ENCODE results near the gene ASMT. TPM values are rescaled to one million over a fixed set of nuclear protein-coding genes. Genes with fewer than 3 reads are reported as not detected.

ASMT gene
- total RNA-seq, 1 experiment from 2014 or later = not detected

GRCh38 chrX:1661922-1662221, 47.0 kb downstream of the ASMT start:
- Mint-ChIP-seq H3K4me1 (ENCODE audit: low read depth, unreplicated experiment) (no peaks in the 10 kb centered on the region), H3K4me3 (ENCODE audit: low read depth, unreplicated experiment) (no peak overlapping the region), H3K9me3 (ENCODE audit: low read depth, unreplicated experiment) (peaks cover 2% of the 10 kb centered on the region), H3K36me3 (ENCODE audit: insufficient read depth, unreplicated experiment) (no peaks in the 10 kb centered on the region), H3K27me3 (ENCODE audit: unreplicated experiment) (no peaks in the 10 kb centered on the region), H3K27ac (ENCODE audit: unreplicated experiment) (no peak overlapping the region)
- intact Hi-C loops (cut with micrococcal nuclease; ENCODE audit: unreplicated experiment) = no loop called here
- DNase-seq = no peak
- TF ChIP-seq CTCF (IDR thresholded peaks at IDR 0.05; ENCODE audit: unreplicated experiment) = no peak
- BruUV-seq (replicated peaks) = no TSS peak
- CTCF ChIA-PET = no interaction called here

- BruUV-seq (replicated peaks) = no TSS peak
- intact Hi-C loops (cut with micrococcal nuclease; ENCODE audit: unreplicated experiment) = no loop called here
Observed at GRCh38 chrX:1667566-1667965, 52.7 kb downstream of the ASMT start.

GRCh38 chrX:1673337-1673736, 58.5 kb downstream of the ASMT start:
- Mint-ChIP-seq H3K36me3 (ENCODE audit: insufficient read depth, unreplicated experiment) (no peaks in the 10 kb centered on the region), H3K4me3 (ENCODE audit: low read depth, unreplicated experiment) (no peak overlapping the region), H3K27ac (ENCODE audit: unreplicated experiment) (no peak overlapping the region), H3K27me3 (ENCODE audit: unreplicated experiment) (no peaks in the 10 kb centered on the region), H3K9me3 (ENCODE audit: low read depth, unreplicated experiment) (peaks cover 3% of the 10 kb centered on the region), H3K4me1 (ENCODE audit: low read depth, unreplicated experiment) (no peaks in the 10 kb centered on the region)
- peak; percentile 44 for TF ChIP-seq CTCF (IDR thresholded peaks at IDR 0.05; ENCODE audit: unreplicated experiment)
- DNase-seq = peak; percentile 44
- CTCF ChIA-PET = no interaction called here
- intact Hi-C loops (cut with micrococcal nuclease; ENCODE audit: unreplicated experiment) = loop anchor here (5.0 kb wide), 1 partner anchor 919 kb away; no protein-coding TSS in a partner anchor
- no TSS peak for BruUV-seq (replicated peaks)

More at GRCh38 chrX:1667566-1667965, 52.7 kb downstream of the ASMT start:
- DNase-seq = no peak
- no peaks in the 10 kb centered on the region for H3K27me3 Mint-ChIP-seq (ENCODE audit: unreplicated experiment)
- CTCF ChIA-PET = no interaction called here
- no peaks in the 10 kb centered on the region for H3K36me3 Mint-ChIP-seq (ENCODE audit: insufficient read depth, unreplicated experiment)
- H3K4me1 Mint-ChIP-seq (ENCODE audit: low read depth, unreplicated experiment) = no peaks in the 10 kb centered on the region
- peaks cover 5% of the 10 kb centered on the region for H3K9me3 Mint-ChIP-seq (ENCODE audit: low read depth, unreplicated experiment)
- no peak for TF ChIP-seq CTCF (IDR thresholded peaks at IDR 0.05; ENCODE audit: unreplicated experiment)
- H3K4me3 Mint-ChIP-seq (ENCODE audit: low read depth, unreplicated experiment) = no peak overlapping the region
- H3K27ac Mint-ChIP-seq (ENCODE audit: unreplicated experiment) = no peak overlapping the region

- Mint-ChIP-seq H3K9me3 (ENCODE audit: low read depth, unreplicated experiment) (peaks cover 4% of the 10 kb centered on the region), H3K36me3 (ENCODE audit: insufficient read depth, unreplicated experiment) (no peaks in the 10 kb centered on the region), H3K27ac (ENCODE audit: unreplicated experiment) (no peak overlapping the region), H3K4me1 (ENCODE audit: low read depth, unreplicated experiment) (no peaks in the 10 kb centered on the region), H3K27me3 (ENCODE audit: unreplicated experiment) (no peaks in the 10 kb centered on the region), H3K4me3 (ENCODE audit: low read depth, unreplicated experiment) (no peak overlapping the region)
- DNase-seq = no peak
- CTCF ChIA-PET = no interaction called here
- intact Hi-C loops (cut with micrococcal nuclease; ENCODE audit: unreplicated experiment) = no loop called here
- no TSS peak for BruUV-seq (replicated peaks)
- TF ChIP-seq CTCF (IDR thresholded peaks at IDR 0.05; ENCODE audit: unreplicated experiment) = no peak
Observed at GRCh38 chrX:1676866-1677265, 62.0 kb downstream of the ASMT start.

- BruUV-seq (replicated peaks) = no TSS peak
- CTCF ChIA-PET = no interaction called here
- Mint-ChIP-seq H3K4me3 (ENCODE audit: low read depth, unreplicated experiment) (no peak overlapping the region), H3K27ac (ENCODE audit: unreplicated experiment) (no peak overlapping the region), H3K4me1 (ENCODE audit: low read depth, unreplicated experiment) (no peaks in the 10 kb centered on the region), H3K9me3 (ENCODE audit: low read depth, unreplicated experiment) (peaks cover 8% of the 10 kb centered on the region), H3K36me3 (ENCODE audit: insufficient read depth, unreplicated experiment) (no peaks in the 10 kb centered on the region), H3K27me3 (ENCODE audit: unreplicated experiment) (no peaks in the 10 kb centered on the region)
- no peak for DNase-seq
- intact Hi-C loops (cut with micrococcal nuclease; ENCODE audit: unreplicated experiment) = no loop called here
- no peak for TF ChIP-seq CTCF (IDR thresholded peaks at IDR 0.05; ENCODE audit: unreplicated experiment)
Observed at GRCh38 chrX:1679238-1679637, 64.4 kb downstream of the ASMT start.

All from Calu3 (cell line).